Measurements from ENCODE around the gene LCE2D. TPM values are rescaled to one million over a fixed set of nuclear protein-coding genes. Genes with fewer than 3 reads are reported as not detected.

LCE2D gene
- total and polyA plus RNA-seq, 2 of the 4 experiments (the other 2 are of a cell fraction) = not detected

DNA sequence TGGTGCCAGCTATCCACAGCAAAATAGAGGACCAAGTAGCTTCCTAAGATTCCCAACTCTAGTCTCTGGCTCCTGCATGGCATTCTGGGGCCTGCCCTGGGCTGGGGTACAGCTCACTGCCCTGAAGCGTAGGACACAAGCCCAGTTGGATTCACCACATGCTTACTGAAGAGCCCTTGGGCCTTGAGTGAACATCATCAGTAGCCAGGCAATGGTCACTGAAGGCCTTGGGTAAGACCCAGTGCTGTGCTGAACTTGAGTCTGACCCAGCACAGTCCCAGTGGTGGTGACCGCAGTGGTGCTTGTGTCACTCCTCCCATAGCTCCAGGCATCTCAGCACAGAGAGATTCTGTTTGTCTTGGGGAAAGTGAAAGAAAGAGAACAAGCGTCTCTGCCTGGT lies 32.6 kb upstream of the LCE2D start:
- H2BK5ac ChIP-seq (ENCODE audit: low read depth, low read length, poor library complexity, severe bottlenecking) = no peak overlapping the region
- H3K36me3 ChIP-seq (ENCODE audit: control insufficient read depth, insufficient read depth, low read length) = no peaks in the 10 kb centered on the region
- H3K9ac ChIP-seq (ENCODE audit: low read depth, low read length) = no peak overlapping the region
- no peak overlapping the region for H3K4ac ChIP-seq (ENCODE audit: low read depth, low read length)
- no peak overlapping the region for H3K4me3 ChIP-seq (ENCODE audit: insufficient read depth, low read depth, low read length)
- H2BK120ac ChIP-seq (ENCODE audit: low read depth, low read length) = no peak overlapping the region
- no peak overlapping the region for H4K91ac ChIP-seq (ENCODE audit: insufficient read depth, low read depth, low read length)
- no TSS peak for BruUV-seq (replicated peaks)
- dilution Hi-C loops (cut with HindIII; ENCODE audit: low sequenced_read_pairs, unreplicated experiment) (no loop called here), intact Hi-C loops (cut with micrococcal nuclease) (no loop called here), in situ Hi-C loops (cut with MboI; ENCODE audit: low sequenced_read_pairs) (no loop called here)
- H3K18ac ChIP-seq (ENCODE audit: low read depth, low read length) = no peak overlapping the region
- CTCF ChIA-PET = no interaction called here
- no peaks in the 10 kb centered on the region for H3K9me1 ChIP-seq (ENCODE audit: insufficient read depth, low read length)
- H3K79me1 ChIP-seq (ENCODE audit: low read depth in 1 of 2, low read length in 2 of 2) = no peaks in the 10 kb centered on the region
- 45% methylated on average over 1 of the region's 3 CpGs; no CpG with 5 or more reads in 1 of the 2 experiments for WGBS, 2 experiments (ENCODE audit: extremely low coverage in 2 of 2, insufficient read length in 1 of 2)
- no peak overlapping the region for H2BK20ac ChIP-seq (ENCODE audit: low read depth, low read length)
- no peak overlapping the region for H3K27ac ChIP-seq (ENCODE audit: insufficient read depth, low read length)
- H4K20me1 ChIP-seq (ENCODE audit: insufficient read depth, low read length) = no peaks in the 10 kb centered on the region
- DNase-seq (no peak), ATAC-seq (ENCODE audit: low read depth) (no peak)
- no peak overlapping the region for H3K56ac ChIP-seq (ENCODE audit: extremely low read depth, insufficient read depth, low read length)
- H2BK15ac ChIP-seq (ENCODE audit: low read depth, low read length) = no peak overlapping the region
- no peak overlapping the region for H3K4me2 ChIP-seq (ENCODE audit: low read depth, low read length)
- no peak overlapping the region for H2AFZ ChIP-seq (replicated peaks; ENCODE audit: low read length, poor library complexity)
- H3K14ac ChIP-seq (replicated peaks; ENCODE audit: low read depth, low read length) = no peak overlapping the region
- TF ChIP-seq RFX5 (IDR thresholded peaks at IDR 0.05; ENCODE audit: low read depth, low read length) (no peak), POLR2A (IDR thresholded peaks at IDR 0.05; ENCODE audit: low read depth, low read length) (no peak), MAZ (IDR thresholded peaks at IDR 0.05; ENCODE audit: borderline replicate concordance, low read depth, low read length) (no peak), CHD1 (IDR thresholded peaks at IDR 0.05; ENCODE audit: low read depth, low read length) (no peak), BHLHE40 (IDR thresholded peaks at IDR 0.05; ENCODE audit: low read depth, low read length) (no peak), RAD21 (IDR thresholded peaks at IDR 0.05; ENCODE audit: low read length) (no peak), RCOR1 (IDR thresholded peaks at IDR 0.05; ENCODE audit: insufficient replicate concordance, low read length) (no peak), USF2 (IDR thresholded peaks at IDR 0.05; ENCODE audit: low read depth, low read length) (no peak), MAFK (IDR thresholded peaks at IDR 0.05; ENCODE audit: low read depth, low read length) (no peak), CEBPB (IDR thresholded peaks at IDR 0.05; ENCODE audit: low read depth, low read length) (no peak)
- H4K5ac ChIP-seq (ENCODE audit: low read depth, low read length) = no peak overlapping the region
- no peaks in the 10 kb centered on the region for H3K4me1 ChIP-seq (ENCODE audit: control insufficient read depth, insufficient read depth, low read length)
- no peak overlapping the region for H2AK5ac ChIP-seq (ENCODE audit: low read depth, low read length)
- no peaks in the 10 kb centered on the region for H3K27me3 ChIP-seq (ENCODE audit: control insufficient read depth, insufficient read depth, low read length)
- peaks cover 2% of the 10 kb centered on the region; the same call in 1 of the 2 replicates for H3K9me3 ChIP-seq (ENCODE audit: control insufficient read depth, insufficient read depth, low read length)
- POLR2A ChIA-PET (ENCODE audit: unreplicated experiment) = no interaction called here
- no peak overlapping the region for H3K23ac ChIP-seq (ENCODE audit: low read depth, low read length)
- no peak overlapping the region for H4K8ac ChIP-seq (ENCODE audit: low read depth in 2 of 2, low read length in 2 of 2)
- no peak overlapping the region for H2AK9ac ChIP-seq (replicated peaks; ENCODE audit: low read depth, low read length, poor library complexity)
